DND-41 (cell line): Measurements from ENCODE around the gene TIPARP.

Source experiments
- EZH2 ChIP-seq: IDR thresholded peaks from 3 replicates; pipeline ENCODE4 v1.6.1; 2012; ENCODE audit warnings: borderline replicate concordance, low read depth, mild to moderate bottlenecking, moderate library complexity, low read length, inconsistent platforms; ENCODE audit not compliant: severe bottlenecking
- TF ChIP-seq, protein P1 (sequence below): IDR thresholded peaks from 2 replicates; pipeline ENCODE4 v1.5.1; 2012; ENCODE audit warnings: borderline replicate concordance, low read length, moderate library complexity, mild to moderate bottlenecking; ENCODE audit not compliant: poor library complexity, severe bottlenecking; ENCODE audit errors: extremely low read depth

DNA sequence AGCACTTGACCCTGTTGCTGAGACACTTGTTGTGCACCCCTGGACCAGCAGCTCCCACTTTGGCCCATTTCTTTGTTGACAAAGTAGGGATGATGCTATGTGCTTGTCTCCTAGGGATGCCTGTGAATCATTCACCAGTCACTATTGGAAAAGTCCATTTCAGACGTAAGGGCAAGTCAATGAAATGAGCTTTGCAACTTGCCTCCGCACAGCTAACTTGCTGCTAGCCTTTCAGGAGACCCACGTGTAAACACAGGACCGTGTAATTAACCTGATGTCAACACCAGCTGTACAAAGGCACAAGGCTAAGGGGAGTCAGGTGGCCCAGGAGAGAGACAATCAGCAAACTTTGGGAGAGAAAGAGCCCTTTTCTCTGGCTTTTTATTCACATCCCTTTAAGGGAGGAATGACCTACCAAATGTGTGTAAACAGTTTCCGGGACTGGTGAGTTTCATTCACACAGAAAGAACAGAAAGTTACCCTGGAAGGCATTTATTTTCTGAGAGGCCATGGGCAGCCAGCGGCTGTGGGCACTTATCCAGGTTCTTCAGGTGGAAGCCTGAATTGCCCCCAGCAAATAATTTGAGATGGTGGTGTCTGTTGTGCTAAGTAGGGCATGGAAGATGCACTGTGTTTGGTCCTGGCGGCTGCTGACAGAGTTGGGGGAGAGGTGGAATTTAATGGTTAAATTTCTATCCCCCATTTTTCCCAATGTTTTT, 54.0 kb downstream of the TIPARP start:
- TF ChIP-seq, protein P1, sequence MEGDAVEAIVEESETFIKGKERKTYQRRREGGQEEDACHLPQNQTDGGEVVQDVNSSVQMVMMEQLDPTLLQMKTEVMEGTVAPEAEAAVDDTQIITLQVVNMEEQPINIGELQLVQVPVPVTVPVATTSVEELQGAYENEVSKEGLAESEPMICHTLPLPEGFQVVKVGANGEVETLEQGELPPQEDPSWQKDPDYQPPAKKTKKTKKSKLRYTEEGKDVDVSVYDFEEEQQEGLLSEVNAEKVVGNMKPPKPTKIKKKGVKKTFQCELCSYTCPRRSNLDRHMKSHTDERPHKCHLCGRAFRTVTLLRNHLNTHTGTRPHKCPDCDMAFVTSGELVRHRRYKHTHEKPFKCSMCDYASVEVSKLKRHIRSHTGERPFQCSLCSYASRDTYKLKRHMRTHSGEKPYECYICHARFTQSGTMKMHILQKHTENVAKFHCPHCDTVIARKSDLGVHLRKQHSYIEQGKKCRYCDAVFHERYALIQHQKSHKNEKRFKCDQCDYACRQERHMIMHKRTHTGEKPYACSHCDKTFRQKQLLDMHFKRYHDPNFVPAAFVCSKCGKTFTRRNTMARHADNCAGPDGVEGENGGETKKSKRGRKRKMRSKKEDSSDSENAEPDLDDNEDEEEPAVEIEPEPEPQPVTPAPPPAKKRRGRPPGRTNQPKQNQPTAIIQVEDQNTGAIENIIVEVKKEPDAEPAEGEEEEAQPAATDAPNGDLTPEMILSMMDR = no peak
- TF ChIP-seq EZH2 = no peak
